Endothelial cell of umbilical vein (primary cell): ENCODE data around the gene GLB1L.

ENCODE experiments used
- CTCF ChIP-seq, 2 donors: IDR thresholded peaks; 1 replicate in 1 of 2; 2 replicates in 1 of 2; pipeline ENCODE4 v1.5.1; 2011; ENCODE audit warnings: low read length in 2 of 2, mild to moderate bottlenecking in 2 of 2, moderate library complexity in 2 of 2, control low read depth in 1 of 2, inconsistent platforms in 1 of 2, low read depth in 1 of 2; ENCODE audit not compliant: insufficient read depth in 1 of 2; ENCODE audit errors: extremely low read depth in 1 of 2
- EZH2 ChIP-seq: IDR thresholded peaks from 2 replicates; pipeline ENCODE4 v1.6.1; 2012; ENCODE audit warnings: borderline replicate concordance, low read depth, mild to moderate bottlenecking, moderate library complexity, low read length, inconsistent platforms; ENCODE audit not compliant: severe bottlenecking
- JUN ChIP-seq: IDR thresholded peaks from 2 replicates; pipeline ENCODE4 v1.6.1; 2011; ENCODE audit warnings: borderline replicate concordance, low read depth; ENCODE audit not compliant: insufficient read length, insufficient read depth
- POLR2A ChIP-seq: IDR thresholded peaks from 2 replicates; pipeline ENCODE4 v1.6.1; 2012; ENCODE audit warnings: low read depth, mild to moderate bottlenecking, control low read depth, low read length
- POLR2AphosphoS5 ChIP-seq: IDR thresholded peaks from 2 replicates; pipeline ENCODE4 v1.6.1; 2012; ENCODE audit warnings: low read depth, mild to moderate bottlenecking, control low read depth, low read length, moderate library complexity; ENCODE audit not compliant: insufficient read depth
- TF ChIP-seq, protein P1 (sequence below): IDR thresholded peaks from 2 replicates; pipeline ENCODE4 v1.6.1; 2011; ENCODE audit not compliant: insufficient read depth, insufficient read length

- TF ChIP-seq CTCF (IDR thresholded peaks at IDR 0.05; ENCODE audit: extremely low read depth in 1 of 2, insufficient read depth in 1 of 2, low read depth in 1 of 2, low read length in 2 of 2), result no peak
- TF ChIP-seq, protein P1, sequence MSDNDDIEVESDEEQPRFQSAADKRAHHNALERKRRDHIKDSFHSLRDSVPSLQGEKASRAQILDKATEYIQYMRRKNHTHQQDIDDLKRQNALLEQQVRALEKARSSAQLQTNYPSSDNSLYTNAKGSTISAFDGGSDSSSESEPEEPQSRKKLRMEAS, result no peak
- TF ChIP-seq EZH2, result no peak
- no peak for TF ChIP-seq POLR2AphosphoS5
- TF ChIP-seq JUN, result no peak
- no peak for TF ChIP-seq POLR2A
Observed at GRCh38 chr2:219274361-219274921, 29.2 kb upstream of the GLB1L start.
